ENCODE measurements around the gene C10orf90.

- no peak for TF ChIP-seq CTCF (IDR thresholded peaks at IDR 0.05; ENCODE audit: extremely low read depth in 1 of 2, insufficient read depth in 1 of 2, low read depth in 1 of 2, low read length in 2 of 2)
- no peak for TF ChIP-seq POLR2A (IDR thresholded peaks at IDR 0.05; ENCODE audit: low read depth, low read length)
- no peak for TF ChIP-seq EZH2 (IDR thresholded peaks at IDR 0.05; ENCODE audit: borderline replicate concordance, low read depth, low read length, severe bottlenecking)
These were observed 31.4 kb downstream of the C10orf90 start for GRCh38 chr10:126639084-126639483.
